ENCODE data around the gene SLC24A3. TPM values are rescaled to one million over a fixed set of nuclear protein-coding genes. Genes with fewer than 3 reads are reported as not detected.
"Not testable (repeated sequence)": the region's sequence is repeated elsewhere in the genome, so short reads cannot be mapped to it uniquely, and the experiment has no call there.

The SLC24A3 gene
- polyA plus RNA-seq, 1 experiment = 1.7 TPM

DNA sequence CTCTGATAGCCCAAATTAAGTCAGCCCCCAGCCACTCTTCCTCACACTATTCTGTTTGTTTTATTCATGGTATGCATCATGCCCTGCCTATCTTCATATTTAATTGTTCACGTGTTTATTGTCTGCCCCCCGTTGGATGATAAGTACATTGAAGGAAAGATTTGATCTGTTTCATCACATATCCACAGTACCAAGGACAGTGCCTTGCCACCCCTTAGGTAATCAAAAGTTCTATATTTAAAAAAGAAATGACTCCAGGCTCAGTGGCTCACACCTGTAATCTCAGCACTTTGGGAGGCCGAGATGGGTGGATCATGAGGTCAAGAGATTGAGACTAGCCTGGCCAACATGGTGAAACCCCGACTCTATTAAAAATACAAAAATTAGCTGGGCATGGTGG lies 535.5 kb downstream of the SLC24A3 start:
- Histone ChIP-seq H3K36me3 (ENCODE audit: control insufficient read depth, insufficient read depth, low read length) (no peaks in the 10 kb centered on the region), H3K4me3 (ENCODE audit: low read depth, low read length) (no peak overlapping the region), H3K27me3 (ENCODE audit: control insufficient read depth, insufficient read depth, low read length) (0 out of 2 replicates have a peak, but pooled peaks cover 5% of the 10 kb centered on the region)
- TF ChIP-seq CTCF (IDR thresholded peaks at IDR 0.05; ENCODE audit: insufficient read depth, low read depth, low read length) = no peak
- CTCF ChIA-PET = no interaction called here
- POLR2A ChIA-PET = no interaction called here
- no peak for DNase-seq (ENCODE audit: low read depth)

GRCh38 chr20:19748681-19749080 lies 536.2 kb downstream of the SLC24A3 start:
- no peak overlapping the region for H3K4me3 ChIP-seq (ENCODE audit: low read depth, low read length)
- no peaks in the 10 kb centered on the region for H3K36me3 ChIP-seq (ENCODE audit: control insufficient read depth, insufficient read depth, low read length)
- H3K27me3 ChIP-seq (ENCODE audit: control insufficient read depth, insufficient read depth, low read length) = 0 out of 2 replicates have a peak, but pooled peaks cover 5% of the 10 kb centered on the region
- ChIA-PET CTCF (no interaction called here), POLR2A (no interaction called here)
- DNase-seq (ENCODE audit: low read depth) = no peak
- TF ChIP-seq CTCF (IDR thresholded peaks at IDR 0.05; ENCODE audit: insufficient read depth, low read depth, low read length) = no peak

DNA sequence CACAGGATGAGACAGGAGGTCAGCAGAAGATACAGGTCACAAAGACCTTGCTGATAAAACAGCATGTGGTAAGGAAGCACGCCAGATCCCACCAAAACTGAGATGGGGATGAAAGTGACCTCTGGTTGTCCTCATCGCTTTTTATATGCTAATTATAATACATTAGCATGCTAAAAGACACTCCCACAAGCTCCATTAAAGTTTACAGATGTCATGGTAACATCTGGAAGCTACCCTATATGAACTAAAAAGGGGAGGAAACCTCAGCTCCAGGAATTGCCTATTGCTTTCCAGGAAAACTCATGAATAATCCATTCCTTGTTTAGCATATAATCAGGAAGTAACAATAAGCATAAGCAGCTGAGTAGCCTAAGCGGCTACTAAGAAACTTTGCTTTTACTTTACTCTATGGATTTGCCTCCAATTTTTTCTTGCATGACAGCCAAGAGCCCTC lies 537.2 kb downstream of the SLC24A3 start:
- POLR2A ChIA-PET = no interaction called here
- CTCF ChIA-PET = no interaction called here
- no peaks in the 10 kb centered on the region for H3K36me3 ChIP-seq (ENCODE audit: control insufficient read depth, insufficient read depth, low read length)
- 0 out of 2 replicates have a peak, but pooled peaks cover 5% of the 10 kb centered on the region for H3K27me3 ChIP-seq (ENCODE audit: control insufficient read depth, insufficient read depth, low read length)
- no peak for DNase-seq (ENCODE audit: low read depth)
- no peak for TF ChIP-seq CTCF (IDR thresholded peaks at IDR 0.05; ENCODE audit: insufficient read depth, low read depth, low read length)
- no peak overlapping the region for H3K4me3 ChIP-seq (ENCODE audit: low read depth, low read length)

GRCh38 chr20:19750101-19750606 lies 537.7 kb downstream of the SLC24A3 start:
- no peak for DNase-seq (ENCODE audit: low read depth)
- CTCF ChIA-PET = no interaction called here
- TF ChIP-seq CTCF (IDR thresholded peaks at IDR 0.05; ENCODE audit: insufficient read depth, low read depth, low read length) = no peak
- Histone ChIP-seq H3K4me3 (ENCODE audit: low read depth, low read length) (no peak overlapping the region), H3K27me3 (ENCODE audit: control insufficient read depth, insufficient read depth, low read length) (0 out of 2 replicates have a peak, but pooled peaks cover 4% of the 10 kb centered on the region), H3K36me3 (ENCODE audit: control insufficient read depth, insufficient read depth, low read length) (no peaks in the 10 kb centered on the region)
- POLR2A ChIA-PET = no interaction called here

DNA sequence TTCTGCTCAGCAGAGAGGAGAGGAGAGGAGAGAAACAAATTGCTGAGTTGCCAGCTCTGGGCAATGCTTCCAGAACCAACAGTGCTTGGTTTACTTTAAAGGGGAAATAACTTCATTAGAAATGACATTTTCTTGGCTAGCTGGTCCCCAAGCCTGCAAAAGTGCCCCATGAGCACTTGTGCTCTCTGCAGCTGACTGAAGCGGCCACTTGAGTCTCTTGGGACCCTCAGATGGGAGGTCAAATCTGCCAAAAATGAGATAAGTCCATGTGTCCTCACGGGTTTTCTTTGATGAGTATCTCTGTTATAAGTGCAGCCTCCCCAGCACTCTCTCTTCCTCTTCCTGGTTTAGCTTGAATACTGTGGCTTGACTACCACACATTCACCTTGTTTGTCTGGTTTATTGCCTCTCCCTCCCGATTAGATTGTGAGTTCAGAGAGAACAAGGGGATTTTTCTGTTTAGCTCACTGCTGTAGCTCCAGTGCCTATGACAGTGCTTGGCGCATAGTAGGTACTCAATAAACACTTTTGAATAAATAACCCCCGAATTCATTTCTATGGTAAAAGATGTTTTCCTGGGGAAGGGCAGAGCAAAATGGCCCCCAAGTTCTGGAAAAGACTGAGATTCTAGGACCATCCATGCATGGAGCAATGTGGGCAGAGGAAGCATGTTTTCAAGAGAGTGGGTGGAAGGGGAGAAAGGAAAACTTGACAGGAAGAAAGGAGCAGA lies 538.6 kb downstream of the SLC24A3 start:
- ChIA-PET CTCF (interaction anchor here (0.8 kb wide), 1 partner anchor 266 kb away, joined by 3 read pairs; the partner anchor contains the start of gene NAA20), POLR2A (no interaction called here)
- 0 out of 2 replicates have a peak, but pooled peaks cover 1% of the 10 kb centered on the region for H3K27me3 ChIP-seq (ENCODE audit: control insufficient read depth, insufficient read depth, low read length)
- DNase-seq (ENCODE audit: low read depth) = no peak
- no peak for TF ChIP-seq CTCF (IDR thresholded peaks at IDR 0.05; ENCODE audit: insufficient read depth, low read depth, low read length)
- H3K36me3 ChIP-seq (ENCODE audit: control insufficient read depth, insufficient read depth, low read length) = no peaks in the 10 kb centered on the region
- no peak overlapping the region for H3K4me3 ChIP-seq (ENCODE audit: low read depth, low read length)

- H3K36me3 ChIP-seq (ENCODE audit: control insufficient read depth, insufficient read depth, low read length); H3K4me3 ChIP-seq (ENCODE audit: low read depth, low read length); H3K27me3 ChIP-seq (ENCODE audit: control insufficient read depth, insufficient read depth, low read length); DNase-seq (ENCODE audit: low read depth); CTCF ChIA-PET; POLR2A ChIA-PET: not testable (repeated sequence)
Measured at GRCh38 chr20:19754201-19754600, 541.8 kb downstream of the SLC24A3 start.

Data from BJ (cell line).